Mononuclear cell (primary cell): ENCODE results near the gene CDPF1. TPM values are rescaled to one million over a fixed set of nuclear protein-coding genes. Genes with fewer than 3 reads are reported as not detected.

ENCODE experiments used
- H3K27me3 ChIP-seq: 2 replicates; pipeline ENCODE4 v1.6.0; 2011; ENCODE audit warnings: low read length, control low read depth; ENCODE audit not compliant: insufficient read depth
- H3K4me1 ChIP-seq: 2 replicates; pipeline ENCODE4 v1.5.1; 2011; ENCODE audit warnings: mild to moderate bottlenecking, low read length, control low read depth; ENCODE audit not compliant: insufficient read depth
- H3K4me3 ChIP-seq: 2 replicates; pipeline ENCODE4 v1.5.1; 2011; ENCODE audit warnings: mild to moderate bottlenecking, low read length, moderate library complexity
- H3K9me3 ChIP-seq: 2 replicates; pipeline ENCODE4 v1.5.1; 2011; ENCODE audit warnings: low read depth, mild to moderate bottlenecking, control low read depth, low read length
- total RNA-seq: library from RNA; depleted of rRNA; stranded (reverse); fragments of >200 nt; gene quantifications from one replicate; pipeline ENCODE4 v1.2.3, GENCODE V29; 2012

CDPF1 gene
- total RNA-seq, 1 donor: 1.6 TPM

GRCh38 chr22:46229701-46230100, 20.4 kb downstream of the CDPF1 start:
- peaks cover 4% of the 10 kb centered on the region for H3K4me1 ChIP-seq
- H3K9me3 ChIP-seq: no peaks in the 10 kb centered on the region
- no peak overlapping the region for H3K4me3 ChIP-seq
- no peaks in the 10 kb centered on the region for H3K27me3 ChIP-seq

- Histone ChIP-seq H3K27me3 (no peaks in the 10 kb centered on the region), H3K4me3 (no peak overlapping the region), H3K4me1 (no peaks in the 10 kb centered on the region), H3K9me3 (no peaks in the 10 kb centered on the region)
Measured at GRCh38 chr22:46226577-46226976, 23.5 kb downstream of the CDPF1 start.

- Histone ChIP-seq H3K4me3 (no peak overlapping the region), H3K4me1 (no peaks in the 10 kb centered on the region)
Measured at GRCh38 chr22:46225631-46226030, 24.5 kb downstream of the CDPF1 start.

GRCh38 chr22:46224898-46225290, 25.2 kb downstream of the CDPF1 start:
- no peaks in the 10 kb centered on the region for H3K9me3 ChIP-seq
- no peaks in the 10 kb centered on the region for H3K27me3 ChIP-seq
- no peaks in the 10 kb centered on the region for H3K4me1 ChIP-seq
- no peak overlapping the region for H3K4me3 ChIP-seq

More at GRCh38 chr22:46225631-46226030, 24.5 kb downstream of the CDPF1 start:
- H3K27me3 ChIP-seq: no peaks in the 10 kb centered on the region
- no peaks in the 10 kb centered on the region for H3K9me3 ChIP-seq

- Histone ChIP-seq H3K4me1 (no peaks in the 10 kb centered on the region), H3K4me3 (no peak overlapping the region)
Measured at GRCh38 chr22:46224044-46224897, 25.8 kb downstream of the CDPF1 start.

GRCh38 chr22:46220921-46221320, 29.2 kb downstream of the CDPF1 start:
- Histone ChIP-seq H3K9me3 (no peaks in the 10 kb centered on the region), H3K27me3 (no peaks in the 10 kb centered on the region), H3K4me3 (no peak overlapping the region), H3K4me1 (no peaks in the 10 kb centered on the region)

More at GRCh38 chr22:46224044-46224897, 25.8 kb downstream of the CDPF1 start:
- no peaks in the 10 kb centered on the region for H3K27me3 ChIP-seq
- H3K9me3 ChIP-seq: no peaks in the 10 kb centered on the region

- Histone ChIP-seq H3K4me1 (no peaks in the 10 kb centered on the region), H3K27me3 (no peaks in the 10 kb centered on the region), H3K9me3 (no peaks in the 10 kb centered on the region), H3K4me3 (no peak overlapping the region)
Measured at GRCh38 chr22:46219636-46220035, 30.5 kb downstream of the CDPF1 start.

- Histone ChIP-seq H3K27me3 (no peaks in the 10 kb centered on the region), H3K9me3 (no peaks in the 10 kb centered on the region), H3K4me3 (no peak overlapping the region), H3K4me1 (no peaks in the 10 kb centered on the region)
Measured at GRCh38 chr22:46214616-46215015, 35.5 kb downstream of the CDPF1 start.

- no peaks in the 10 kb centered on the region for H3K4me1 ChIP-seq
- H3K9me3 ChIP-seq: peaks cover 4% of the 10 kb centered on the region
- no peak overlapping the region for H3K4me3 ChIP-seq
- H3K27me3 ChIP-seq: no peaks in the 10 kb centered on the region
Measured at GRCh38 chr22:46214149-46214548, 35.9 kb downstream of the CDPF1 start.

GRCh38 chr22:46213052-46213451, 37.0 kb downstream of the CDPF1 start:
- Histone ChIP-seq H3K4me3 (no peak overlapping the region), H3K9me3 (peaks cover 9% of the 10 kb centered on the region)

GRCh38 chr22:46212195-46212594, 37.9 kb downstream of the CDPF1 start:
- Histone ChIP-seq H3K27me3 (no peaks in the 10 kb centered on the region), H3K4me1 (no peaks in the 10 kb centered on the region), H3K4me3 (no peak overlapping the region), H3K9me3 (peaks cover 9% of the 10 kb centered on the region)

More at GRCh38 chr22:46213052-46213451, 37.0 kb downstream of the CDPF1 start:
- Histone ChIP-seq H3K27me3 (no peaks in the 10 kb centered on the region), H3K4me1 (no peaks in the 10 kb centered on the region)

GRCh38 chr22:46209262-46209661, 40.8 kb downstream of the CDPF1 start:
- no peaks in the 10 kb centered on the region for H3K4me1 ChIP-seq
- H3K27me3 ChIP-seq: no peaks in the 10 kb centered on the region
- H3K4me3 ChIP-seq: no peak overlapping the region
- peaks cover 9% of the 10 kb centered on the region for H3K9me3 ChIP-seq

- Histone ChIP-seq H3K4me1 (no peaks in the 10 kb centered on the region), H3K4me3 (no peak overlapping the region), H3K27me3 (no peaks in the 10 kb centered on the region), H3K9me3 (no peaks in the 10 kb centered on the region)
Measured at GRCh38 chr22:46203601-46203980, 46.5 kb downstream of the CDPF1 start.

GRCh38 chr22:46202897-46203600, 47.0 kb downstream of the CDPF1 start:
- Histone ChIP-seq H3K27me3 (no peaks in the 10 kb centered on the region), H3K4me1 (no peaks in the 10 kb centered on the region)

GRCh38 chr22:46201059-46201757, 48.9 kb downstream of the CDPF1 start:
- no peaks in the 10 kb centered on the region for H3K9me3 ChIP-seq
- H3K27me3 ChIP-seq: no peaks in the 10 kb centered on the region
- H3K4me1 ChIP-seq: no peaks in the 10 kb centered on the region
- no peak overlapping the region for H3K4me3 ChIP-seq

More at GRCh38 chr22:46202897-46203600, 47.0 kb downstream of the CDPF1 start:
- Histone ChIP-seq H3K9me3 (no peaks in the 10 kb centered on the region), H3K4me3 (no peak overlapping the region)
